Colonic mucosa (tissue), 4 donors: ENCODE measurements around the gene RGS8. TPM values are rescaled to one million over a fixed set of nuclear protein-coding genes. Genes with fewer than 3 reads are reported as not detected.

Experiments
- DNase-seq: peaks from one replicate; pipeline ENCODE4 v3.0.0-alpha.2; 2020
- H3K27ac ChIP-seq: fragments of 200-600 bp; one replicate; pipeline ENCODE4 v1.8.0; 2021
- H3K27me3 ChIP-seq: fragments of 200-600 bp; one replicate; pipeline ENCODE4 v1.8.0; 2021
- H3K36me3 ChIP-seq: fragments of 200-600 bp; one replicate; pipeline ENCODE4 v1.8.0; 2021
- H3K4me1 ChIP-seq: fragments of 200-600 bp; one replicate; pipeline ENCODE4 v1.8.0; 2021; ENCODE audit warnings: mild to moderate bottlenecking
- H3K4me3 ChIP-seq: fragments of 200-600 bp; one replicate; pipeline ENCODE4 v1.8.0; 2021
- H3K9ac ChIP-seq, 2 donors: one replicate each; pipeline ENCODE4 v1.7.0; 2013; ENCODE audit warnings: control low read depth in 2 of 2, low read depth in 2 of 2, low read length in 2 of 2
- H3K9me3 ChIP-seq: fragments of 200-600 bp; one replicate; pipeline ENCODE4 v1.8.0; 2021
- intact Hi-C: fragments of 100-400 bp; cut with DNase I; formaldehyde crosslinking; loops from one replicate; pipeline ENCODE4 v1.14.1; 2022
- total RNA-seq, 2 donors: library from RNA; stranded (reverse); fragmentation: NEBNext Ultra II Directional in 1 of 2; extraction: Animal tissue kit (Norgen Biotek cat#: 25700) in 1 of 2; gene quantifications; one replicate each; pipeline ENCODE4 v1.2.1, GENCODE V29; 2021
- TF ChIP-seq, protein P1 (sequence below): fragments of 200-600 bp; IDR thresholded peaks from one replicate; pipeline ENCODE4 v1.8.0; 2022; ENCODE audit warnings: antibody characterized with exemption, mild to moderate bottlenecking
- donor health status: healthy.
- donor health status: DM: no; HTN: no; CAD: no.
- donor health status: DM: no; HTN: no; CAD: no.

The RGS8 gene
- total RNA-seq, 2 donors from 2014 or later = not detected

- Histone ChIP-seq H3K9me3 (no peaks in the 10 kb centered on the region), H3K27ac (no peak overlapping the region)
- intact Hi-C loops = no loop called here
These were observed 25.5 kb upstream of the RGS8 start for GRCh38 chr1:182709855-182710254.

DNA sequence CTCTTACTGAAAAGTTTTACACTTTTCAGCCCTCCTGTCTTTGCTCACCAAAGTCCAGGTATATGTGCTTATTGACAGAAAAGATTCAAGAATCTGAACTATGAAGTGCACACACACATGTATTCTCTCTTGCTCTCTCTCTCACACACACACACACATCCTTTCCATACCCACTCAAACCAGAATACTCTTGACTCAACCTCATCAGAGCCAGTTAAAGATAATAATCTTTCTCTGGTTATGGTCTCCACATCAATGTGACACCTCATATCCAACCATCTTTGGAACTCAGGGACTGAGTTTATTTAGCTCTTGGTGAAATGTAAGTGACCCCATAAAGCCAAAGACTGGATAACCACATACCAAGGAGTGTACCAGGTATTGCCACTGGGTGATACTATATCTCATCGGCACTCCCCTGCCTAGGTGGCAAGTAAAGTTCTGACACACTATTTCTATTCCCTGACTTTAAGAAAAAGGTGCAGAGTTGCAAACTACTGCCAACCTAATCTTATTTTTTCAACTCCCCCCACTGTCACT, 24.9 kb upstream of the RGS8 start:
- Histone ChIP-seq H3K4me3 (no peak overlapping the region), H3K9ac (no peak overlapping the region), H3K36me3 (no peaks in the 10 kb centered on the region), H3K27ac (no peak overlapping the region), H3K9me3 (no peaks in the 10 kb centered on the region), H3K27me3 (no peaks in the 10 kb centered on the region), H3K4me1 (no peaks in the 10 kb centered on the region)
- intact Hi-C loops = no loop called here
- TF ChIP-seq, protein P1, sequence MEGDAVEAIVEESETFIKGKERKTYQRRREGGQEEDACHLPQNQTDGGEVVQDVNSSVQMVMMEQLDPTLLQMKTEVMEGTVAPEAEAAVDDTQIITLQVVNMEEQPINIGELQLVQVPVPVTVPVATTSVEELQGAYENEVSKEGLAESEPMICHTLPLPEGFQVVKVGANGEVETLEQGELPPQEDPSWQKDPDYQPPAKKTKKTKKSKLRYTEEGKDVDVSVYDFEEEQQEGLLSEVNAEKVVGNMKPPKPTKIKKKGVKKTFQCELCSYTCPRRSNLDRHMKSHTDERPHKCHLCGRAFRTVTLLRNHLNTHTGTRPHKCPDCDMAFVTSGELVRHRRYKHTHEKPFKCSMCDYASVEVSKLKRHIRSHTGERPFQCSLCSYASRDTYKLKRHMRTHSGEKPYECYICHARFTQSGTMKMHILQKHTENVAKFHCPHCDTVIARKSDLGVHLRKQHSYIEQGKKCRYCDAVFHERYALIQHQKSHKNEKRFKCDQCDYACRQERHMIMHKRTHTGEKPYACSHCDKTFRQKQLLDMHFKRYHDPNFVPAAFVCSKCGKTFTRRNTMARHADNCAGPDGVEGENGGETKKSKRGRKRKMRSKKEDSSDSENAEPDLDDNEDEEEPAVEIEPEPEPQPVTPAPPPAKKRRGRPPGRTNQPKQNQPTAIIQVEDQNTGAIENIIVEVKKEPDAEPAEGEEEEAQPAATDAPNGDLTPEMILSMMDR = no peak
- DNase-seq = no peak

More at GRCh38 chr1:182709855-182710254, 25.5 kb upstream of the RGS8 start:
- no peak for DNase-seq
- no peak overlapping the region for H3K9ac ChIP-seq
- no peaks in the 10 kb centered on the region for H3K36me3 ChIP-seq
- H3K4me1 ChIP-seq = no peaks in the 10 kb centered on the region
- H3K4me3 ChIP-seq = no peak overlapping the region
- no peaks in the 10 kb centered on the region for H3K27me3 ChIP-seq
- TF ChIP-seq, protein P1 = no peak

DNA sequence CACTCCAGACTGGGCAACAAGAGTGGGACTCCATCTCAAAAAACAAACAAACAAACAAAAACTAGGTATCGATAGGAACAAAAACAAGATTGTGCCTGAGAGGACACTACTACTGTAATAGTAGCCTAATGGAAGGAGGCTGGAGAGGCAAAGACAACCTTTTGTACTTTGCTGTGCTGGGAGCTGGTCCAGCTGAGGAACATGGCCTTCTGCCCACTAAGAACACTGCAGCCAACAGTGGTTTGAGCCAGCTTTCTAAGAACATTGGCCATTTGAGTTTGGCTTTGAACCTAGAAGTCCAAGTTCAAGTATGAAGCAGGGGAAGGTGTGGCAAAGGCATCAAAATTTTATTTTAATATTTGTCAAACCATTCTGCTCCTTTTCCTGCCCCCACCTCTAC, 22.7 kb upstream of the RGS8 start:
- H3K36me3 ChIP-seq = no peaks in the 10 kb centered on the region
- H3K9ac ChIP-seq = no peak overlapping the region
- no peak overlapping the region for H3K27ac ChIP-seq
- H3K4me1 ChIP-seq = no peaks in the 10 kb centered on the region
- DNase-seq = no peak
- H3K9me3 ChIP-seq = no peaks in the 10 kb centered on the region
- no peaks in the 10 kb centered on the region for H3K27me3 ChIP-seq
- intact Hi-C loops = no loop called here
- TF ChIP-seq, protein P1 = no peak
- no peak overlapping the region for H3K4me3 ChIP-seq

DNA sequence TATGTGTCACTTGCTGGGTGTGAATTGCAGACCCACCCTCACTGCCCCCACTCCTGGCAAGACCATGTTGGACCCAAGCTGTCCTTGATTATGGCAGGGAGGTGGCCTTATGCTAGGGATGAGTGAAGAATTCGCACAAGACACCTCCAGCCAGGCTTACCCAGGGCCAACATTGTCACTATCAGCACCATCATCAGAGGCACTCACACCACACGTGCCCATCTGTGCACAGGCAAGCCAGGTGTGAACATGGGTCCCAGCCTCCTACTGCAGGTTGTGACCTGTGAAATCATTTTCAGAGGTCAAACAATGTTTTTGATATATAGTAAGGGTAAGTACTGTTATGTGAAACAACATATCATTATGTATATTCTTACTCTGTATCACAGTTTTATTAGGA, 20.3 kb upstream of the RGS8 start:
- intact Hi-C loops = no loop called here
- DNase-seq = no peak
- H3K27me3 ChIP-seq = no peaks in the 10 kb centered on the region

GRCh38 chr1:182703539-182703938, 19.2 kb upstream of the RGS8 start:
- H3K4me3 ChIP-seq = no peak overlapping the region
- DNase-seq = no peak
- TF ChIP-seq, protein P1 = no peak
- intact Hi-C loops = no loop called here
- no peaks in the 10 kb centered on the region for H3K36me3 ChIP-seq
- H3K9ac ChIP-seq = no peak overlapping the region
- H3K27ac ChIP-seq = no peak overlapping the region
- H3K27me3 ChIP-seq = no peaks in the 10 kb centered on the region
- H3K4me1 ChIP-seq = no peaks in the 10 kb centered on the region
- H3K9me3 ChIP-seq = no peaks in the 10 kb centered on the region

More for the DNA sequence above, 20.3 kb upstream of the RGS8 start:
- TF ChIP-seq, protein P1 = no peak
- Histone ChIP-seq H3K27ac (no peak overlapping the region), H3K4me1 (no peaks in the 10 kb centered on the region), H3K4me3 (no peak overlapping the region), H3K36me3 (no peaks in the 10 kb centered on the region), H3K9ac (no peak overlapping the region), H3K9me3 (no peaks in the 10 kb centered on the region)
